ENCODE results near the gene PAN2. TPM values are rescaled to one million over a fixed set of nuclear protein-coding genes. Genes with fewer than 3 reads are reported as not detected.
A peak's percentile ranks its signal among the peaks of the same experiment; 100 is the strongest.

PAN2 gene
- total RNA-seq, 1 donor from 2014 or later, result 93.5 TPM

- no peak for DNase-seq
- ATAC-seq, result peak; percentile 6 to 38
- H3K4me3 ChIP-seq, result peak overlapping the region; percentile 70
- intact Hi-C loops (cut with DNase I), result no loop called here
- no peak for TF ChIP-seq CTCF (IDR thresholded peaks at IDR 0.05)
- no peaks in the 10 kb centered on the region for H3K27me3 ChIP-seq (ENCODE audit: low read depth)
- peak overlapping the region; percentile 94 for H3K27ac ChIP-seq
- H3K9me3 ChIP-seq, result no peaks in the 10 kb centered on the region
- H3K36me3 ChIP-seq, result peaks cover 24% of the 10 kb centered on the region
- H3K4me1 ChIP-seq, result peaks cover 55% of the 10 kb centered on the region
Observed at GRCh38 chr12:56300644-56301464, 32.9 kb downstream of the PAN2 start.

- peak; percentile 99 for ATAC-seq
- Histone ChIP-seq H3K4me1 (peaks cover 57% of the 10 kb centered on the region), H3K9me3 (no peaks in the 10 kb centered on the region), H3K27ac (peak within 1 kb of the TSS; percentile 94), H3K4me3 (peak within 1 kb of the TSS; percentile 70), H3K36me3 (peaks cover 18% of the 10 kb centered on the region), H3K27me3 (ENCODE audit: low read depth) (no peaks in the 10 kb centered on the region)
- TF ChIP-seq CTCF (IDR thresholded peaks at IDR 0.05), result no peak
- DNase-seq, result peak; percentile 99
- intact Hi-C loops (cut with DNase I), result no loop called here
Observed at GRCh38 chr12:56299853-56300643, 33.8 kb downstream of the PAN2 start, which contains the start of gene CS. Gene CS, minus strand, starts transcription at chr12:56300330. Its CDS starts 129 bp downstream, at chr12:56300201.

GRCh38 chr12:56299308-56299852 lies 34.4 kb downstream of the PAN2 start:
- Histone ChIP-seq H3K27ac (peak overlapping the region; percentile 94), H3K4me1 (peaks cover 57% of the 10 kb centered on the region), H3K4me3 (peak overlapping the region; percentile 70), H3K27me3 (ENCODE audit: low read depth) (no peaks in the 10 kb centered on the region), H3K9me3 (no peaks in the 10 kb centered on the region), H3K36me3 (peaks cover 17% of the 10 kb centered on the region)
- intact Hi-C loops (cut with DNase I), result no loop called here
- ATAC-seq (peak; percentile 0 to 18), DNase-seq (no peak)
- no peak for TF ChIP-seq CTCF (IDR thresholded peaks at IDR 0.05)

- ATAC-seq, result no peak
- H3K27ac ChIP-seq, result peak overlapping the region; percentile 94
Observed at GRCh38 chr12:56298828-56299227, 35.0 kb downstream of the PAN2 start.

More at GRCh38 chr12:56298828-56299227, 35.0 kb downstream of the PAN2 start:
- H3K4me1 ChIP-seq, result peaks cover 62% of the 10 kb centered on the region
- no peaks in the 10 kb centered on the region for H3K27me3 ChIP-seq (ENCODE audit: low read depth)
- no peak for TF ChIP-seq CTCF (IDR thresholded peaks at IDR 0.05)
- no peak for DNase-seq
- intact Hi-C loops (cut with DNase I), result no loop called here
- peaks cover 17% of the 10 kb centered on the region for H3K36me3 ChIP-seq
- peak overlapping the region; percentile 70 for H3K4me3 ChIP-seq
- no peaks in the 10 kb centered on the region for H3K9me3 ChIP-seq
